HG03025 (cell line): ENCODE results near the gene NFIC.
"Not testable (repeated sequence)": the region's sequence is repeated elsewhere in the genome, so short reads cannot be mapped to it uniquely, and the experiment has no call there.

ENCODE experiments used
- ATAC-seq: cut with Tn5 transposase; IDR thresholded peaks from one replicate; pipeline ENCODE4 v1.9.1; 2021; ENCODE audit warnings: mild to moderate bottlenecking, moderate library complexity; ENCODE audit not compliant: unreplicated experiment, low FRiP score

The NFIC gene

GRCh38 chr19:3392480-3392879, 26.1 kb downstream of the NFIC start:
- ATAC-seq, result no peak

GRCh38 chr19:3396881-3397265, 30.5 kb downstream of the NFIC start:
- no peak for ATAC-seq

GRCh38 chr19:3397266-3398022, 31.1 kb downstream of the NFIC start:
- no peak for ATAC-seq

GRCh38 chr19:3398114-3398899, 31.9 kb downstream of the NFIC start:
- no peak for ATAC-seq

GRCh38 chr19:3398900-3399278, 32.5 kb downstream of the NFIC start:
- no peak for ATAC-seq

- not testable (repeated sequence) for ATAC-seq
Measured at GRCh38 chr19:3399311-3399710, 32.9 kb downstream of the NFIC start.

GRCh38 chr19:3401004-3401768, 34.8 kb downstream of the NFIC start:
- ATAC-seq, result no peak

GRCh38 chr19:3402631-3403443, 36.5 kb downstream of the NFIC start:
- ATAC-seq, result no peak

GRCh38 chr19:3403489-3404323, 37.3 kb downstream of the NFIC start:
- ATAC-seq, result no peak

- no peak for ATAC-seq
Measured at GRCh38 chr19:3404324-3405260, 38.2 kb downstream of the NFIC start.

- ATAC-seq, result no peak
Measured at GRCh38 chr19:3405261-3405653, 38.9 kb downstream of the NFIC start.

GRCh38 chr19:3406571-3407111, 40.3 kb downstream of the NFIC start:
- ATAC-seq, result no peak

GRCh38 chr19:3407556-3408516, 41.5 kb downstream of the NFIC start:
- ATAC-seq, result no peak

GRCh38 chr19:3408996-3409345, 42.6 kb downstream of the NFIC start:
- no peak for ATAC-seq

- no peak for ATAC-seq
Measured at GRCh38 chr19:3409346-3410064, 43.1 kb downstream of the NFIC start.

- no peak for ATAC-seq
Measured at GRCh38 chr19:3411636-3412035, 45.3 kb downstream of the NFIC start.

- ATAC-seq, result no peak
Measured at GRCh38 chr19:3412066-3412465, 45.7 kb downstream of the NFIC start.
